ENCODE measurements around the gene FLT3. TPM values are rescaled to one million over a fixed set of nuclear protein-coding genes. Genes with fewer than 3 reads are reported as not detected.
A peak's percentile ranks its signal among the peaks of the same experiment; 100 is the strongest.
"Not testable (repeated sequence)": the region's sequence is repeated elsewhere in the genome, so short reads cannot be mapped to it uniquely, and the experiment has no call there.

Gene FLT3
- total RNA-seq: 1 to 10 TPM in 1 of 9 donors, under 1 TPM in 8; 0.06 to 1.0 (median 0.27) TPM
- polyA plus RNA-seq: under 1 TPM; 0.13 to 0.64 (median 0.22) TPM
- long read RNA-seq, donor 1: 0 reads
- long read RNA-seq, donor 2: 0 reads
- long read RNA-seq, donor 3: 0 reads
- long read RNA-seq, donor 4: 0 reads
- long read RNA-seq, donor 5: 0 reads
- long read RNA-seq, donor 6: 0 reads
- long read RNA-seq, donor 7: 0 reads
- long read RNA-seq, donor 8: 0 reads
- long read RNA-seq, donor 9: 0 reads
- long read RNA-seq, donor 10: 0 reads

- no peaks in the 10 kb centered on the region for H3K9me3 ChIP-seq (replicated peaks in 1 of 3)
- H3K36me3 ChIP-seq (replicated peaks in 1 of 2): no peaks in the 10 kb centered on the region
- peaks cover 0 to 14% of the 10 kb centered on the region in 2 donors for H3K4me1 ChIP-seq (replicated peaks in 1 of 2)
- no peak within 1 kb of the TSS for H3K27ac ChIP-seq
- TF ChIP-seq POLR2A (IDR thresholded peaks at IDR 0.05) (no peak), CTCF (IDR thresholded peaks at IDR 0.05) (no peak)
- peaks cover 54% of the 10 kb centered on the region for H3K27me3 ChIP-seq
- intact Hi-C loops (cut with DNase I): no loop called here
- H3K4me3 ChIP-seq: peak within 1 kb of the TSS in 1 of 4 donors; percentile 47
- peak in 1 of 7 donors; percentile 5 for DNase-seq
- 1 to 2% (median 1%) methylated on average over 39 to 106 of the region's 106 CpGs for WGBS, 4 donors
Measured at GRCh38 chr13:28100150-28101121, at the start of gene FLT3. FLT3 (minus strand) TSS chr13:28100576; CDS start chr13:28100510, 66 bp downstream.

- no peak overlapping the region for H3K27ac ChIP-seq
- WGBS, 4 donors: 64 to 87% (median 78%) methylated on average over 1 of the region's 1 CpG
- intact Hi-C loops (cut with DNase I): no loop called here
- H3K27me3 ChIP-seq: no peaks in the 10 kb centered on the region
- H3K36me3 ChIP-seq (replicated peaks in 1 of 2): no peaks in the 10 kb centered on the region
- H3K9me3 ChIP-seq (replicated peaks in 1 of 3): no peaks in the 10 kb centered on the region
- no peak overlapping the region for H3K4me3 ChIP-seq
- TF ChIP-seq POLR2A (IDR thresholded peaks at IDR 0.05) (no peak), CTCF (IDR thresholded peaks at IDR 0.05) (no peak)
- peaks cover 0 to 7% of the 10 kb centered on the region in 2 donors for H3K4me1 ChIP-seq (replicated peaks in 1 of 2)
- DNase-seq: no peak
Measured at GRCh38 chr13:28147495-28147894, 47.1 kb upstream of the FLT3 start.

GRCh38 chr13:28145049-28145448 lies 44.7 kb upstream of the FLT3 start:
- DNase-seq: no peak
- no peak overlapping the region for H3K4me3 ChIP-seq
- H3K27ac ChIP-seq: no peak overlapping the region
- peaks cover 5 to 27% of the 10 kb centered on the region in 2 donors for H3K4me1 ChIP-seq (replicated peaks in 1 of 2)
- H3K9me3 ChIP-seq (replicated peaks in 1 of 3): no peaks in the 10 kb centered on the region
- 95 to 98% (median 97%) methylated on average over 6 of the region's 6 CpGs for WGBS, 4 donors
- intact Hi-C loops (cut with DNase I): no loop called here
- no peaks in the 10 kb centered on the region for H3K36me3 ChIP-seq (replicated peaks in 1 of 2)
- no peaks in the 10 kb centered on the region for H3K27me3 ChIP-seq
- TF ChIP-seq POLR2A (IDR thresholded peaks at IDR 0.05) (no peak), CTCF (IDR thresholded peaks at IDR 0.05) (no peak)

- H3K36me3 ChIP-seq (replicated peaks in 1 of 2); H3K27ac ChIP-seq; H3K27me3 ChIP-seq; DNase-seq; H3K4me3 ChIP-seq; intact Hi-C loops (cut with DNase I); H3K9me3 ChIP-seq (replicated peaks in 1 of 3): not testable (repeated sequence)
- H3K4me1 ChIP-seq (replicated peaks in 1 of 2): peaks cover 6 to 32% of the 10 kb centered on the region in 2 donors
- 82 to 94% (median 87%) methylated on average over 10 of the region's 10 CpGs for WGBS, 4 donors
Measured at GRCh38 chr13:28141542-28141941, 41.2 kb upstream of the FLT3 start.

Data from adrenal gland (tissue), 19 donors.